Measurements from ENCODE around the gene HABP4.
"Not testable (repeated sequence)": the region's sequence is repeated elsewhere in the genome, so short reads cannot be mapped to it uniquely, and the experiment has no call there.

HABP4 gene

GRCh38 chr9:96500696-96501632 lies 51.0 kb downstream of the HABP4 start:
- no peak for DNase-seq

DNA sequence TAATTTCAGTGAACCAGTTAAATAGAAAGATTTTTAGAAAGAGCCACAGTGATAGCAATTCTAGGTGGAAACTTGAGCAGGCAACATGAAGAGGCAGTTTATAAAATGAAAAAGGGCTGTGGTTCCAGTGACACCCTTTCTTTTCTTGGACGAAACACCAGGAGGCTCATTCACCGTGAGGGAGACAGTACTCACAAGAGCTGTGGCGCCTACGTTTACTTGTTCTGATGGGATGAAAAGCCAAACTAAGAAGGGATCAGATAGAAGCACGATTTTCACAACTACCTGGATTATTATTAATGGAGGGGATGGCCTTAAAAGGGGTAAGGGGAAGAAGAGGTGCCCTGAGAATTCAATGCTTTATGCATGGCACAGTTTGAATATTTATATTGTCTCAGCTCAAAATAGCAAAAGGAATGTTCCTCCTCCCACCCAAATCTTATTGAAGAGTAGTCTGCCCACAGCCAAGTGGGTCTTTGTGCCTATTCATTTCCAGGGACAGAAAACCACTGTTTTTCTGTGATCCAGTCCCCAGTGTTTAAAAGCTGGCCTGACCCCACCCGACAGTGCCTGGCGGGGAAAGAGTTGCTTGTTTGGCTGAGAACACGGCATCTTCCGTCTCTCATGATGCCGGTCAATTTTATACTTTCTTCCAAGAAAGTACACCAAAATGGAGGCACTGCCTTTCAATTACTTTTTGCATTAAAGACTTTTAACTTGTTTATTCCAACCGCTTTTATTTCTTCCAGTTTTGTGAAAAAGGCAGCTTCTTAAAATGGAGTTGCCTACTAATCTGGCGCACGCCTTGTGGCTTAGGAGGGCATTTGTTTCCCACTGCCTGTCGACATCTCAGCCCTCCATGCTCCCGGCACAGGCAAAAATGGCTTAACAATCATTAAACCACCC lies 51.9 kb downstream of the HABP4 start:
- no peak for DNase-seq

DNA sequence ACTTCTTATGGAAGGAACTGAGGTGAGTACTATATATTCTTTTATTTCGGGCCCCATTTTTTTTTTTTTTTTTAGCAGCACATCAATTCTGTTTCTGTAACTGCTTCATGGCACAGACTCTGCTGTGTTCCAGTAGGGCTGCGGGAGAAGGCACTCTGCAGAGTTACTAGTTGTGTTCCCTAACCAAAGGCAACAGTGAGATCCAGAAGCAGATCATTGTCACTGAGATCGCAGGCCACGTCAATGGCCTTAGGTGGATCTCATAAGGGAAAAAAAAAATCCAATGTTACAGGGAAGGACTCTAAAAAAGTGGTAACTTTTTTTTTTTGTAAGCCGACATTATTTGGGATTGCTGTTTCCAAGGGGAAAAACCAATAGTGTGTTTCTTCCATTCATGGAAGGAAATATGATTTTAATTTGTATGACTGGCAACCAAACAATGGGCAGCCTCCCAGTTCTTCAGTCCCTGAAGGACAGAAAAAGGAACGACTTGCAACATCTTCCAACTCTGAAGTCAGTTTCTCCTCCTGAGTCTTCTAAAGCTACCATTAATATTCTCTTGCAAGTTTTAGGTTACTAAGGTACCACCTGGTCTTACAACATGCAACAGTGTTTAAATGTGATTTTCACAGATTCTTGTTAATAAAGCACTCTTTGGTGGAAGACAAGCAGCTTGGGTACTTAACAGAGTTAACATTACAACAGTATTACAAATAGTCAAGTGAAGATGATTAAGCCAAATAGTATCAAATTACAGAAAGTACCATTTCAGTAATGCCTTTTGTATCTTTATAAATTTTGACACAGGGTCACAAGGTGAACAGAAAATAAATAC lies 52.8 kb downstream of the HABP4 start:
- DNase-seq = no peak

DNA sequence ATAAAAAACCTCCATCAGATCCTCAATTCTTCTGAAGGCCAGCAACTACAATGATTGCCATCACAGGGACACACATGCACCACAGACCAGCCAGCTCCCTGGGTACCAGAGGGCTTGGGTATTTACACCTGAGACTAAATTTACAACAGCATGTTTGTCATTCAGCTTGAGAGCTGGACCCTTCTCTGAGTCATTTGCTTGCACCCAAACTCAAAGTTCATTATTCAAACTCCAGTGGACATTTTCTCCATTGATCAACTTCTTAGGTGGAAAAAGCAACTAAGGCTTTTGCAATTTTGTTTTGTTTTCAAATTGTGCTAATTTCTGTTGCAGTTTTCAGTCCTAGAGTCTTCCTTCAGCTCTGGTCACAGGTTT lies 53.4 kb downstream of the HABP4 start:
- not testable (repeated sequence) for DNase-seq

GRCh38 chr9:96503918-96504317 lies 53.9 kb downstream of the HABP4 start:
- no peak for DNase-seq

DNA sequence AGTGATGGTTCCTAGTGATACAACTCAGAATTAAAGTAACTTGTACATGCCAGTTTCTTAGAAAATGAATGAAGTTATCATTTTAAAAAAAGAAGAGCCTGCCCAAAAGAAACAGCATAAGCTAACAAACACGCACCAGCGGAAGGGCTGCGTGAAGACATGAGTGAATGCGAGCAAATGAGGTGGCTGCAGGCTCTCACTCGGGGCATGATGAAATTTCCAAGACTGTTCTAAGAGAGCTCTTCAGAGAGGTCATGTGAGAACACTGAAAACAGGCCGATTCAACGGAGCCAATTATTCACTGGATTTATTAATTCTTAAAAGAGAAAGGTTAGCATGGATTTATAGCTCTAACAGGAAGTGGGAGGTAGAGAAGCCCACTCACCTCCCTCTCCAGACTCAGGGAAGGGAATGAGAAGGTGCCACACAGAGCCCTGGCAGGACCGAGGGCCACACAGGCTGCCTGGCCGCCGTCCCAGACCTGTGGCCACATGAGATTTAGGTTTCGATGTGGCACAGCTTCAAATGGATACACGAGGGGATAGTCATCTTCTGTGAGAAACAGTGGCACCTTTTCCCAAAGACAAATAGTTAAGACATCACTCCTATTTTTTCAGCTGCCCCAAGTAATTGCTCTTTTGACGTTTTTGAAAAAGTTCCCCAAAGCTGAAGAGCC lies 55.5 kb downstream of the HABP4 start:
- no peak for DNase-seq

GRCh38 chr9:96508227-96508940 lies 58.4 kb downstream of the HABP4 start:
- DNase-seq = no peak

- DNase-seq = no peak
Measured at GRCh38 chr9:96509026-96509425, 59.1 kb downstream of the HABP4 start.

DNA sequence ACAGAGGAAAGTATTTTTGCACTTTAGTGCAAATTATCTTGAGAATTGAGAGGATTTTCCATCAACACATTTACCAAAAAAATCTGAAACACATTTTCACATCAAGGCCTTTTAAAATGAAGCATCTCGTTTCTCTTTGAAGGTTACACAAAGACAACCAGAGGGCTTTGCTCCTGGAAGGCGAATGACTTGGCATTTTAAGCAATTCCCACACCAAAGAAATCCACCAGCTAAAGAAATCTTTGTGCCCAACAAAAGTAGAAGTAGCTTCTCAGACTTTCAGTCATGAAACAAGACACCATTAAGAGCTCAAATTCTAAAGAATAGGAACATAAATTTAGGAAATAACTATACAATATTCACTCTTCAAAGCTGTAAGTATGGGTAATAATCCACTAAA lies 59.9 kb downstream of the HABP4 start:
- no peak for DNase-seq

- DNase-seq = no peak
Measured at GRCh38 chr9:96510258-96510657, 60.3 kb downstream of the HABP4 start.

DNA sequence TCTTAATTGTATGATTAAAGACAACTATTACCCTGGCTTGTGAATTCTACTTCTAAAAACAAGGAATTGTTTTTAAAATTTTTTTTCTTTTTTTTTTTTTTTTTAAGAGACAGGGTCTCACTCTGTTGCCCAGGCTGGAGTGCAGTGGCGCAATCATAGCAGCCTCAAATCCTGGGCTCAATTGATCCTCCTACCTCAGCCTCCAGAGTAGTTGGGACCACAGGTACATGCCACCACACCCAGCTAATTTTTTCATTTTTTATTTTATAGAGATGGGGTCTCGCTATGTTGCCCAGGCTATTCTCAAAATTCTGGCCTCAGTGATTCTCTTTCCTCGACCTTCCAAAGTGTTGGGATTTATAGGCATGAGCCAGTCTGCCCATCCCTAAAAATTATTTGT lies 62.3 kb downstream of the HABP4 start:
- no peak for DNase-seq

GRCh38 chr9:96513622-96514021 lies 63.7 kb downstream of the HABP4 start:
- no peak for DNase-seq

DNA sequence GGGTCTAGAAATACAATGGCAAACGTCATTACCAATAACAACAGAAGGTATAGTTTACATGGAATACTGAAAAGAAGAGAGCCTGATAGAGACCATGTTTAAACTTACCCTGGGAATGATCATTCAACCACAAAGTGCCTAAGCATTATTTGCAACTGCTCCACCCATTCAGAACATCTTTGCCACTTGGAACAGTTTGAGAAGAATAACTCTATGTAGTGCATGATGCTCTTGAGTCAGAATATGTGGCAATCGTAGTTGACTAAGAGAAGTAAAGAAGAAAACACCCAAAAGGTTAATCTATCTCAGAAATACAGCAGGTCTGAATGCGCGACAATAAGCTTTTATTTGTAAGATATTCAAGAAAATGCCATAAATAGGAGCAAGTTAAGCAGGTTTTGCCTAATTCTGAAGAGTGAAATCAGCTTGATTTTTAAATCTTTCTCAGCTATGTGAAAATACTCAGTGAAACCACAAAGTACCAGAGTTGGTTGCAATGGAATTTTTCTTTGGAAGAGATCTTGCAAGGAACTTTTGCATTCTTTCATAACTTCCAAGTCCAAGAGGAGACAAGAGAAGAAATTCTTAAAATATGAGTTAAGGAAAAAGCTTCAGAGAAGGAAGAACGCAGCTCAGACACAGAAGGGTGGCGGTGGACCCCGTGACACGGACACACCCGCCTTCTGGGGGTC lies 64.3 kb downstream of the HABP4 start:
- no peak for DNase-seq

GRCh38 chr9:96514800-96515158 lies 64.8 kb downstream of the HABP4 start:
- DNase-seq = no peak

- no peak for DNase-seq
Measured at GRCh38 chr9:96515621-96516470, 65.9 kb downstream of the HABP4 start.

DNA sequence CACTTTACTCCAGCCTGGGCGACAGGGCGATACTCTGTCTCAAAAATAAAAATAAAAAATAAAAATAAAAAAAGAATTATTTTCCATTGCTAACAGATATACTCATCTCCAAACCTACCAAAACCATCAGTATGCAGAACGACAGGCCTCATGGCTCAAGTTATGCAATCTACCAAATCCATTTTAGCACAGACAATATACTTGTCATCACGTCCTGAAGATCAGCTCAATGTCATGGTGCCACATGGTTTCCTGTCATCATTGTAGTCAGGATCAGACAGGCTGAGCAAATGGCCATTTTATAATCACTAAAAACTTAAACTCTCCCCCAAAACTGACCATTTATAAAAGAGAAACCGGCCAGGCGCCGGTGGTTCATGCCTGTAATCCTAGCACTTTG lies 69.1 kb downstream of the HABP4 start:
- no peak for DNase-seq

GRCh38 chr9:96519787-96520186 lies 69.8 kb downstream of the HABP4 start:
- no peak for DNase-seq

DNA sequence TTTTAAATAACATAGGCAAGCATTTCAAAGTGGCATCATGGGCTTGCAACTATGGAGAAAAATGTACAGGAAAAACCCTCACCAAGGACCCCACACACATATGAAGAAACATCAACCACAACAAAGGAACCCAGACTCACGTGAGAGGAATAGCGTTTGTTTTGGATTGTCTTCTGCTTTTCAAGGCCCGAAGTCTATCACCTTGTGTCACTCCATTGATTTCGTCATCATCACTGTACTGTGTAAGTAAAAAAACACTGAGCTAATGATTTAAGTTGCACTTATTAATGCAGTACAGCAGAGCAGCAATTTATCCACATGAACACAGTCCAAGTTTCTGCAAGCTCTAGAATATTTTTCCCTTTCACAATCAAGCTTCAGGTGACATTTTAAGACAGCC lies 72.4 kb downstream of the HABP4 start:
- no peak for DNase-seq

- DNase-seq = no peak
Measured at GRCh38 chr9:96523374-96523773, 73.4 kb downstream of the HABP4 start.

DNA sequence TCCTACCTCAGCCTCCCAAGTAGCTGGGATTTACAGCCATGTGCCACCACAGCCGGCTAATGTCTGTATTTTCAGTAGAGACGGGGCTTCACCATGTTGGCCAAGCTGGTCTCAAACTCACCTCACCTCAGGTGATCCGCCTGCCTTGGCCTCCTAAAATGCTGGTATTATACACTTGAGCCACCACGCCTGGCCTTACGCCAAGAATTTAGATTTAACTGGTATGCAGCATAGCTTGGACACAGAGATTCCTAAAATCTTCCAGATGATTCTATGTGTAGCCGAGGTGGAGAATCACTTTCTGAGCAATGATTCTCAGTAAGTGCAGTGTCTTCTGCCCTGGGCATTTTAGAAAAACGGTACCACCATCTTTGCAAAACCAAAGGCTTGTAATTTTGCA lies 74.1 kb downstream of the HABP4 start:
- DNase-seq = no peak
